Measurements from ENCODE around the gene ATP5F1C.

ATP5F1C gene

GRCh38 chr10:7817576-7817975 is 29.6 kb downstream of the ATP5F1C start:
- in situ Hi-C loops (cut with HindIII; ENCODE audit: low sequenced_read_pairs): no loop called here
- TF ChIP-seq CTCF (IDR thresholded peaks at IDR 0.05; ENCODE audit: low read depth, low read length, missing control alignments): no peak
- H3K4me3 ChIP-seq (ENCODE audit: low read depth, low read length): peak overlapping the region; percentile 79
- DNase-seq (ENCODE audit: low read depth): no peak

GRCh38 chr10:7817984-7818294 is 30.0 kb downstream of the ATP5F1C start:
- peak overlapping the region; percentile 79 for H3K4me3 ChIP-seq (ENCODE audit: low read depth, low read length)
- in situ Hi-C loops (cut with HindIII; ENCODE audit: low sequenced_read_pairs): no loop called here
- TF ChIP-seq CTCF (IDR thresholded peaks at IDR 0.05; ENCODE audit: low read depth, low read length, missing control alignments): no peak
- no peak for DNase-seq (ENCODE audit: low read depth)

GRCh38 chr10:7818295-7819120 is 30.5 kb downstream of the ATP5F1C start, which contains the start of gene TAF3:
Gene TAF3, plus strand, starts transcription at chr10:7818505. Its CDS starts 205 bp downstream, at chr10:7818710.
- in situ Hi-C loops (cut with HindIII; ENCODE audit: low sequenced_read_pairs): no loop called here
- H3K4me3 ChIP-seq (ENCODE audit: low read depth, low read length): peak within 1 kb of the TSS; percentile 79
- TF ChIP-seq CTCF (IDR thresholded peaks at IDR 0.05; ENCODE audit: low read depth, low read length, missing control alignments): no peak
- peak; percentile 59 for DNase-seq (ENCODE audit: low read depth)

- peak; percentile 69 for TF ChIP-seq CTCF (IDR thresholded peaks at IDR 0.05; ENCODE audit: low read depth, low read length, missing control alignments)
- peak overlapping the region; percentile 79 for H3K4me3 ChIP-seq (ENCODE audit: low read depth, low read length)
- peak; percentile 16 for DNase-seq (ENCODE audit: low read depth)
- in situ Hi-C loops (cut with HindIII; ENCODE audit: low sequenced_read_pairs): no loop called here
Observed at GRCh38 chr10:7819121-7819460, 31.1 kb downstream of the ATP5F1C start.

- no peak overlapping the region for H3K4me3 ChIP-seq (ENCODE audit: low read depth, low read length)
- in situ Hi-C loops (cut with HindIII; ENCODE audit: low sequenced_read_pairs): no loop called here
- no peak for DNase-seq (ENCODE audit: low read depth)
- no peak for TF ChIP-seq CTCF (IDR thresholded peaks at IDR 0.05; ENCODE audit: low read depth, low read length, missing control alignments)
Observed at GRCh38 chr10:7824251-7824650, 36.3 kb downstream of the ATP5F1C start.

GRCh38 chr10:7826971-7827370 is 39.0 kb downstream of the ATP5F1C start:
- DNase-seq (ENCODE audit: low read depth): no peak
- no peak overlapping the region for H3K4me3 ChIP-seq (ENCODE audit: low read depth, low read length)
- in situ Hi-C loops (cut with HindIII; ENCODE audit: low sequenced_read_pairs): no loop called here
- TF ChIP-seq CTCF (IDR thresholded peaks at IDR 0.05; ENCODE audit: low read depth, low read length, missing control alignments): peak; percentile 26

Data from astrocyte of the cerebellum (primary cell).